OCI-LY1 (cell line): ENCODE measurements around the gene ZER1.

Experiments used
- H2AFZ ChIP-seq: fragments of 200-600 bp; sonication (generic), shearing (Covaris generic); 2 replicates; pipeline ENCODE4 v1.6.0; 2014; ENCODE audit warnings: antibody characterized with exemption, mild to moderate bottlenecking, low read length
- H3F3A ChIP-seq: fragments of 200-600 bp; sonication (generic), shearing (Covaris generic); 2 replicates; pipeline ENCODE4 v1.6.0; 2014; ENCODE audit warnings: mild to moderate bottlenecking, antibody characterized with exemption, low read length, moderate library complexity; ENCODE audit not compliant: insufficient read depth
- H3K27ac ChIP-seq: fragments of 200-600 bp; sonication (generic); 2 replicates; pipeline ENCODE4 v1.5.1; 2014; ENCODE audit warnings: low read length, mixed run types, mild to moderate bottlenecking, low read depth; ENCODE audit not compliant: poor library complexity, severe bottlenecking
- H3K27me3 ChIP-seq: fragments of 200-600 bp; sonication (generic); 2 replicates; pipeline ENCODE4 v1.6.0; 2014; ENCODE audit warnings: antibody characterized with exemption, mild to moderate bottlenecking, low read length, moderate library complexity; ENCODE audit not compliant: insufficient read depth
- H3K36me3 ChIP-seq: fragments of 200-600 bp; sonication (generic); 2 replicates; pipeline ENCODE4 v1.6.1; 2014; ENCODE audit warnings: mild to moderate bottlenecking, antibody characterized with exemption, low read length, moderate library complexity, mixed read lengths; ENCODE audit not compliant: insufficient read depth
- H3K4me1 ChIP-seq: fragments of 200-600 bp; sonication (generic); 2 replicates; pipeline ENCODE4 v1.5.1; 2014; ENCODE audit warnings: mild to moderate bottlenecking, low read length, moderate library complexity; ENCODE audit not compliant: insufficient read depth, severe bottlenecking
- H3K4me2 ChIP-seq: fragments of 200-600 bp; sonication (generic), shearing (Covaris generic); 2 replicates; pipeline ENCODE4 v1.6.1; 2014; ENCODE audit warnings: low read length
- H3K4me3 ChIP-seq: fragments of 200-600 bp; sonication (generic); 2 replicates; pipeline ENCODE4 v1.5.1; 2014; ENCODE audit warnings: low read length, low read depth, mild to moderate bottlenecking, mixed read lengths; ENCODE audit not compliant: poor library complexity, severe bottlenecking
- H3K79me2 ChIP-seq: fragments of 200-600 bp; shearing (Covaris generic); 2 replicates; pipeline ENCODE4 v1.6.1; 2016; ENCODE audit warnings: mixed run types, low read length, mixed read lengths; ENCODE audit not compliant: insufficient read depth
- H3K9ac ChIP-seq: fragments of 200-600 bp; sonication (generic), shearing (Covaris generic); 2 replicates; pipeline ENCODE4 v1.6.1; 2014; ENCODE audit warnings: mild to moderate bottlenecking, low read length, mixed read lengths
- H3K9me2 ChIP-seq: fragments of 200-600 bp; sonication (generic), shearing (Covaris generic); 2 replicates; pipeline ENCODE4 v1.6.1; 2014; ENCODE audit warnings: low read depth, mild to moderate bottlenecking, low read length, mixed read lengths
- H3K9me3 ChIP-seq: fragments of 200-600 bp; shearing (Covaris generic); 2 replicates; pipeline ENCODE4 v1.6.1; 2014; ENCODE audit warnings: low read length, mixed read lengths
- H4K20me1 ChIP-seq: fragments of 200-600 bp; sonication (generic), shearing (Covaris generic); 2 replicates; pipeline ENCODE4 v1.6.0; 2016; ENCODE audit warnings: mild to moderate bottlenecking, low read length; ENCODE audit not compliant: insufficient read depth
- EZH2 ChIP-seq: fragments of 200-600 bp; sonication (generic), shearing (Covaris generic); IDR thresholded peaks from 2 replicates; pipeline ENCODE4 v1.8.0; 2017; ENCODE audit warnings: borderline replicate concordance, mixed run types, mild to moderate bottlenecking, antibody characterized with exemption, low read length, moderate library complexity, mixed read lengths
- TF ChIP-seq, protein P1 (sequence below): fragments of 200-600 bp; sonication (generic), shearing (Covaris generic); IDR thresholded peaks from 2 replicates; pipeline ENCODE4 v1.5.1; 2017; ENCODE audit warnings: mild to moderate bottlenecking, antibody characterized with exemption, low read length, moderate library complexity, mixed read lengths

ZER1 gene

GRCh38 chr9:128720841-128721486 lies 50.8 kb downstream of the ZER1 start:
- Histone ChIP-seq H3K4me1 (peaks cover 31% of the 10 kb centered on the region), H3K79me2 (no peaks in the 10 kb centered on the region), H2AFZ (no peak overlapping the region), H3K9me2 (no peaks in the 10 kb centered on the region), H3K4me2 (no peak overlapping the region), H3K36me3 (peaks cover 33% of the 10 kb centered on the region; the same call in 1 of the 2 replicates), H3K9me3 (no peaks in the 10 kb centered on the region), H3F3A (0 out of 2 replicates have a peak, but pooled peaks cover 2% of the 10 kb centered on the region), H3K27ac (no peak overlapping the region), H3K27me3 (no peaks in the 10 kb centered on the region), H3K4me3 (no peak overlapping the region), H4K20me1 (no peaks in the 10 kb centered on the region), H3K9ac (no peak overlapping the region)
- TF ChIP-seq, protein P1, sequence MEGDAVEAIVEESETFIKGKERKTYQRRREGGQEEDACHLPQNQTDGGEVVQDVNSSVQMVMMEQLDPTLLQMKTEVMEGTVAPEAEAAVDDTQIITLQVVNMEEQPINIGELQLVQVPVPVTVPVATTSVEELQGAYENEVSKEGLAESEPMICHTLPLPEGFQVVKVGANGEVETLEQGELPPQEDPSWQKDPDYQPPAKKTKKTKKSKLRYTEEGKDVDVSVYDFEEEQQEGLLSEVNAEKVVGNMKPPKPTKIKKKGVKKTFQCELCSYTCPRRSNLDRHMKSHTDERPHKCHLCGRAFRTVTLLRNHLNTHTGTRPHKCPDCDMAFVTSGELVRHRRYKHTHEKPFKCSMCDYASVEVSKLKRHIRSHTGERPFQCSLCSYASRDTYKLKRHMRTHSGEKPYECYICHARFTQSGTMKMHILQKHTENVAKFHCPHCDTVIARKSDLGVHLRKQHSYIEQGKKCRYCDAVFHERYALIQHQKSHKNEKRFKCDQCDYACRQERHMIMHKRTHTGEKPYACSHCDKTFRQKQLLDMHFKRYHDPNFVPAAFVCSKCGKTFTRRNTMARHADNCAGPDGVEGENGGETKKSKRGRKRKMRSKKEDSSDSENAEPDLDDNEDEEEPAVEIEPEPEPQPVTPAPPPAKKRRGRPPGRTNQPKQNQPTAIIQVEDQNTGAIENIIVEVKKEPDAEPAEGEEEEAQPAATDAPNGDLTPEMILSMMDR: no peak
- no peak for TF ChIP-seq EZH2

DNA sequence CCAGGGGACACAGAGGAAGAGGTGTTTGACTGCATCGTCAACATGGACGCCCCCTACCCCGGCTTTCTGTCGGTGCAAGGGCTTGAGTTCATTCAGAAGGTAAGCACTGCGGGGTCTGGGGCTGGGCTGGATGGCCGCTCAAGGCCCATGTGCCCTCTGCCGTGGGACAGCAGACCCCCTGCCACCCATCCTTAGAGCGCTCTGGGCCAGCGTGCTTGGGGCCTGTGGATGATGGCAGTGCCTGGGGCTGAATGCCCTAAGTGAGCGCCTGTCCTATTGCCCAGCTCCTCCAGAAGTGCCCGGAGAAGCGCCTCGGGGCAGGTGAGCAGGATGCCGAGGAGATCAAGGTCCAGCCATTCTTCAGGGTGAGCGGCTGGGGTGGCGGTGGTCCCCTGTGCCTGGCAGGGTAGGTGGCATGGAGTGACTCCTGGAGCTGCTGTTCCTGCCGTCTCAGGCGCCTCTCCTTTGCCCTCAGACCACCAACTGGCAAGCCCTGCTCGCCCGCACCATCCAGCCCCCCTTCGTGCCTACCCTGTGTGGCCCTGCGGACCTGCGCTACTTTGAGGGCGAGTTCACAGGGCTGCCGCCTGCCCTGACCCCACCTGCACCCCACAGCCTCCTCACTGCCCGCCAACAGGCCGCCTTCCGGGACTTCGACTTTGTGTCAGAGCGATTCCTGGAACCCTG lies 51.7 kb downstream of the ZER1 start:
- Histone ChIP-seq H3F3A (no peaks in the 10 kb centered on the region), H2AFZ (no peak overlapping the region), H3K36me3 (peaks cover 35% of the 10 kb centered on the region; the same call in 1 of the 2 replicates), H3K27ac (no peak overlapping the region), H3K79me2 (no peaks in the 10 kb centered on the region), H3K27me3 (no peaks in the 10 kb centered on the region), H3K4me1 (peaks cover 22% of the 10 kb centered on the region), H3K9me2 (no peaks in the 10 kb centered on the region), H3K4me2 (no peak overlapping the region), H3K9me3 (no peaks in the 10 kb centered on the region), H4K20me1 (no peaks in the 10 kb centered on the region), H3K9ac (no peak overlapping the region), H3K4me3 (no peak overlapping the region)
- TF ChIP-seq, protein P1: no peak
- no peak for TF ChIP-seq EZH2

DNA sequence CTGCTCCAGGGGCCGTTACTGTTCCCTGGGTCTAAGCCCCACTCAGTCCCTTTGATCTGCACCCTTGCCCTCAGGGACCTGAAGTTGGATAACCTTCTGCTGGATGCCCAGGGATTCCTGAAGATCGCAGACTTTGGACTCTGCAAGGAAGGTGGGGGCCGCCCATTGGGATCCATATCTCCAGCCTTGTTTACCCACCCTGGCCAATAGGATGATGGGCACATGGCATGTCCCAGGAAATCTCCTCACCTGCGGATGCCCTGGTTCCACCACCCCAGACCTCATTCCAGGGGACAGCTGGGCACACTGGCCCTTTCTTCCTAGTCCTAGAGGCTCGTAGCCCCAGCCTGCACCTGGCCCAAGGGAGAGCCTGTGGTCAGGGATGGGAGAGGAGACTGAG lies 53.3 kb downstream of the ZER1 start:
- no peak overlapping the region for H3K9ac ChIP-seq
- peaks cover 16% of the 10 kb centered on the region for H3K4me1 ChIP-seq
- H3K27ac ChIP-seq: no peak overlapping the region
- no peaks in the 10 kb centered on the region for H3K79me2 ChIP-seq
- no peaks in the 10 kb centered on the region for H4K20me1 ChIP-seq
- no peak overlapping the region for H3K4me2 ChIP-seq
- no peak overlapping the region for H2AFZ ChIP-seq
- H3K36me3 ChIP-seq: peaks cover 50% of the 10 kb centered on the region; the same call in 1 of the 2 replicates
- H3K27me3 ChIP-seq: no peaks in the 10 kb centered on the region
- H3F3A ChIP-seq: no peaks in the 10 kb centered on the region
- H3K4me3 ChIP-seq: no peak overlapping the region
- no peaks in the 10 kb centered on the region for H3K9me3 ChIP-seq
- TF ChIP-seq, protein P1: no peak
- TF ChIP-seq EZH2: no peak
- no peaks in the 10 kb centered on the region for H3K9me2 ChIP-seq
